HG02642 (cell line): ENCODE results near the gene PTPRO.

Experiments
- ATAC-seq: cut with Tn5 transposase; IDR thresholded peaks from one replicate; pipeline ENCODE4 v1.9.1; 2021; ENCODE audit warnings: mild to moderate bottlenecking; ENCODE audit not compliant: unreplicated experiment, poor library complexity

The PTPRO gene

DNA sequence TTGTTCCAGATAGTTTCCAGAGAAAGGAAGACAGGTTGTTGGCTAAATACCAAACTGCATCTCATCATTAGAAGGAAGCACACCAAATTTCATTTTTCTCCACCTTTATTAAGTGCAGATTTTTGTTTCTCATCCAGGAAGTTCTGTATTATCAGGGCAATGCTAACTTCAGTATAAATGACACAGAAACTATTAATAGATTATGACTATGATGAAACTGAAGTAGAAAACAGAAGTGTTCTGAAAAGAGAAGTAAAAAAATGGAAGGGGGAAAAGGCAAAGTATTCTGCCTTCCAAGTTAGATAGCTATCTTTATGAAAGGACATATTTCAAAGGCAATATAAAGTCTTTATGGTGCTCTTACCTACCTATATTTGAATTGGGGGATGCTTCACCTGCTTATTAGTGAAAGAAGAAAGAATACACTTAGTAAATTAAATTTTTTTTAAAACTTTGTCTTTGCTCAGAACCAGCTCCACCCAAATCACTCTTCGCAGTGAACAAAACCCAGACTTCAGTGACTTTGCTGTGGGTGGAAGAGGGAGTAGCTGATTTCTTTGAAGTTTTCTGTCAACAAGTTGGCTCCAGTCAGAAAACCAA, 223.9 kb downstream of the PTPRO start:
- ATAC-seq, result peak; percentile 70

DNA sequence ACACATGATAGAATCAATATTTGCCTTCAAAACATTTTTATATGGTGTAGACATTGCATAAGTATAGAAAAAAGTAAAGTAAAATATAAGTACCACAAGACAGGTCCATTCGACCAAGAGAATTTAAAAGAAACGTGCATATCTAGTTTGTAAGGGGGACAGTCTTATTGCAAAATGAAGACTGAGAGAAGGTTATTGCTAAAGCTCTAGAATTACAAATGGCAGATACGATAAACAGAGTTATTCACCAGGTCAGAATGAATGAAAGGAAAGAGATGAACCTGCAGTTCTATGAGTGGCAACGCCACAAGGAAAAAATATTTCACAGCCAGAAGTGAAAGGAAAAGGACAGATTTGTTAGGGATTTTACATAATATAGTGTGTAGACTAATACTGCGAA, 224.8 kb downstream of the PTPRO start:
- ATAC-seq, result no peak

DNA sequence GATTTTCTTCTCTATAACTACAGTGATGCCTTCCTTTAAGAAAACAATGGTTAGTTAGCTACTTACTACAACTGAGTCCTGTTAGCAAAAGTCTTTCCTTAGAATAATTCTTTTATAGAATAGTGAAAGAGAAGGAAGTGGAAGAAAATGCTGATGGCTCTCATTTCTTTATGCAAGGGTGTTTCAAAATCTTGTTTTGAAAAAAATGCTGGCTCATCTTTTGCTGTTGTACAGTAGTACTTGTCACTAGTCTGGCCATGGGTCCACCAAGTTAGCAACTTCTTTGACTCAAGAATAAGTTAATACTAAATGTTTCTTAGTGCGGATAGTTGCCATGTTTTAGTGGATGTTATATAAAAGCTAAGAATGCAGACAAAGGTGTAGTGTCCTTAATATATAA, 225.4 kb downstream of the PTPRO start:
- ATAC-seq, result no peak

DNA sequence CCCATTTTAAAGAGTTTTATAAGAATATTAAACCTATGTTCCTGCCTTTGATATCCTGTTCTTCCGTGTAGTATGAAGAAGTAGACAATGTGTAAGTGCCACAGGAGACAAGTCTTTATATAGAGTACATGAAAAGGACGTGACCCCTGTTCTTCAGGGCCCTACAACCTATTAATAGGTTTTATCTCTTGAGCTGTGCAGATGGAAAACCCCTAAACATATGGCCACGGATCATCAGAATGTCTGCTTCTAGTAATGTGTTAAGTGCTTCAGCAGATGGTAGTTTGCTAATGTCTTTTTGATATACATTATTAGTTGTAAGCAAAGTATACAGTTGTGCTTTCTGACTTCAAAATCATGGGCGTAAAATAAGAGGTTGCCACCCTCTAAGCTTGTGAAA, 228.5 kb downstream of the PTPRO start:
- ATAC-seq, result no peak

DNA sequence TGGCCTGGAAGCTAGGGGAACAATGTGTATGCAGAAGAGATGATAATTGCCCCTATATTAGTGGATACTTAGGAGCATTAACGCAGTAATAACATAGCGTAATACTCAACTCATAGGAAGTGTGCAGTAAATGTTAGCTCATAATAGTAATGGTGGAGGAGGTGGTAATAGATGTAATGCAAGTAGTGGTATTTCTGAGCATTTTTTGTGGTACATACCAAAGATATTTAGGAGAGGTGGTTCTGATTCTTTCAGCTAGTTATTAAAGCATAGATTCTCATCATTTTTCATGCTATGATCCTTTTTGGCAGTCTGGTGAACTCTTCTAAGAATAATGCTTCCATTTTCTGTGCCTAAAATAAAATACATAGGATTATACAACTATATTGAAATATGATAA, 233.1 kb downstream of the PTPRO start:
- no peak for ATAC-seq

DNA sequence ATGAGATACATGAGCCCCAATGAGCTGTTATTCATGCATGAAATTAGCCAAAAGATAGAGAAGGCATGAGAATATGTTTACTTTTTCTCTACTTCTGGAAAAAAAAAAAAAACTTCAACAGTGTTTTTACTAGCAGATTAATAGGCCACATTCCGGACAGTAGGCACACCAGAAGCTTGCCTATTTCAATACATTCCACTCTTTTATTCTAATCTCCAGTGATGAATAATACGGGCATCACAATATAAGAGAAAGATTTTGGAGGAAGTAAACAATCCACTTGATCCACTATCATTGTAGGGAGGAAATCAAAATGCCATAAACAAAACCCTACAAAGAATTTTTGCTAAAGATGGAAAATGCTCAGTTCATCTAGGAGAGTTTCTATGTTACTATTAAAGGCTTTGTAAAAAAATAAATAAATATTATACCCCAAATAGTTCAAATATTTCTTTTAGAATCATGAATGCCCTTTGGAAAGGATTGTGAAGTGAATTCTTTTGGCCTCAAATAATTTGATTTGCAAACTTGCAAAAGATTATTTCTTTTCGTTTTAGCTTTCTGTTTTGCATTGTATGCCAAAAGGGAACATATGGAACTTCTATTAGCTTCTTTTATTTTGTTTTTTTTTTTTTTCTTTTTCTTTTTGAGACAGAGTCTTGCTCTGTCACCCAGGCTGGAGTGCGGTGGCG, 234.2 kb downstream of the PTPRO start:
- ATAC-seq, result no peak

DNA sequence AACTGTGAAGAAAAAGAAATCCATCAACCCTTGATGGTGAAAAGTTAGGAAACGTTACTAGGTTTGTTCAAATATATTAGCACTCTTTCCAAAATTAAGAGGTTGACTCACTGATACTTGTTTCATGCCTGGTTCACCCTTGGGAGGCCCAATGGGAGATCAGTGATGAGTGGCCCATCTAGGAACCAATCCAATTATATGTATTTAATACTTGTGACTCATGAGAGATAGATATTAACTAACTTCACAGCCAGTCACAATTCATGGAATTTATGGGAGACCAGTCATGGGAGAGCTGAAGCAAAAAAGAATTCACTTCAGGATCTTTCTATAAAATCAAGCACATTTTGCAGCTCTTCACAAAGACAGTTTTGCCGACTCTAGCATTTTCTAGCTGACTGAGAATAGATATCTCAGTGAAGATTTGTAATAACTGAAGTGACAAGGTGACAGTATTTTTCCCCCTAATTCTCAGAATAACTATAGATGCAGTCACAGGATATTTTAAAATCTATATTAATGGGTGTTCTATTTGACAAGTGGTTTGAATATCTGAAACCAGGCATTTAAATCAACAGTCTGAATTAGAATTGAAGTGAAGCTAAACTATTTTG, 236.7 kb downstream of the PTPRO start:
- ATAC-seq, result no peak

DNA sequence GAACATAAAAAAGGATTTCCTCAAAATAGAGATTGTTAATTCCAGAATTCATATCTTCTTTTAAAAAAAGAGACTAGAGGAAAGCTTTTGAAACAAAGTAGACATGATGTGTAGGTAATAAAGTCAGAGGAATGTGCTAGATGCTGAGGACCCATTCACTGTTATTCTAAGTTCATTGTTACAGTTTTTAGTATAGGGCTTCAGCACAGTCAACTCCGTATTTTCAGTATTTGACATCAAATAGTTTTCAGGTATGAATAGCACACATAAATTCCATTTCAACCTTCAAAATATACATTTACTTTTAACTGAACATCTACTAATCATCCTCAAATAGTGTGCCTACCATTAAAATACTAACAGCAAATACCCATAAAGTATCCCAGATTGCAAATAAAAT, 239.1 kb downstream of the PTPRO start:
- no peak for ATAC-seq

DNA sequence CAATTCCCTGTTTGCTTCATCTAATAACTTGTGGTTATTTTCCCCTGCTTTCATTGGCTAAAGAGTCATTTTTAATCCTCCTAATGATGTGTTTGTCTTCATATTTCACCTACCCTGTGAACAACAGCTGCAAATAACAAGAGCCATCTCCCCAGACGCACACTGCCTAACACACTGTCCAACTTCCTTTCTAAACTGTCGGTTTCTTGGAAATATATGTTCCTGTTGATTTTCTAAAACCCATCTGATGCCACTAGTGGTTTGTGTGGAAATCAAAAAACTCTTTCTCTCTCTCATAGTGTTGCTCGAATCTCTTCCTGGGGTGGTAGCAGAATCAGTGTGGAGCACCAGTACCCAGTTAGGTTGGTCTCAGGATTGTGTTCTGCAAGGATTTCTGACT, 240.0 kb downstream of the PTPRO start:
- no peak for ATAC-seq

DNA sequence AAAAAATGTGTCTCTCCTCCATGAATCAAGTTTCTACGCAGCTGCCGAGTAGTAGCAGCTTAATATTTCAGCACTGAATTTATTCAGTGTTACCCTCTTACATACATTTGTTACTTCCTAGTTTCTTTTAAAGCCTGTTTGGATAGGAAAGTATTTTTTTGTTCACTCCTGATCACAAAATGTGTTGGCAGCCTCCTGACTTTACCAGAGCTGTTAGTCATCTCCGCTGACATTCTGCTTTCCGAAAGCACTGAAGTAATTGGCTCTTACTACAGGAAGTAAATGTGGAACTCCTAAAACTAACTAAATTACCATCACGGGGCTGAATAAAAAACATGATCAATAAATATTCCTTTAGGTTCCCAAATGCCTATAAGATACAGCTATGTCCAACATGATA, 241.4 kb downstream of the PTPRO start:
- ATAC-seq, result peak; percentile 58

DNA sequence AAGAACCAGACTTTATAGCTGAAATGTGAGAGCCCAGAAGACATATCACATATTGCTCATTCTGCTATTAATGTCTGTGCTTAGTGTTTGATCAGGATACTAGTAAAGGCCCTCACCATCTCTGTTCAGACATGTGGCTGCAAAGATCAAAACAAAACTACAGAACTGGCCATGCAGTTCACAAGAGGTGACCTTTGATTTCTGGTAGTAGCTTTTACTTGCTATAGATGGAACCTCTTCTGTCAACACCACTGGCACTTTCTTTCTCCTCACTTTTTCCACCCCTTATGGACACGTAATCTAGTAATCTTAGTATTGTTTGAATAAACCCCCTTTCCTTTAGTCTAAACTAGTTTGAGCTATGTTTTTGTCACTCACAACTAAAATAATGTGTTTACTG, 252.0 kb downstream of the PTPRO start:
- ATAC-seq, result no peak

DNA sequence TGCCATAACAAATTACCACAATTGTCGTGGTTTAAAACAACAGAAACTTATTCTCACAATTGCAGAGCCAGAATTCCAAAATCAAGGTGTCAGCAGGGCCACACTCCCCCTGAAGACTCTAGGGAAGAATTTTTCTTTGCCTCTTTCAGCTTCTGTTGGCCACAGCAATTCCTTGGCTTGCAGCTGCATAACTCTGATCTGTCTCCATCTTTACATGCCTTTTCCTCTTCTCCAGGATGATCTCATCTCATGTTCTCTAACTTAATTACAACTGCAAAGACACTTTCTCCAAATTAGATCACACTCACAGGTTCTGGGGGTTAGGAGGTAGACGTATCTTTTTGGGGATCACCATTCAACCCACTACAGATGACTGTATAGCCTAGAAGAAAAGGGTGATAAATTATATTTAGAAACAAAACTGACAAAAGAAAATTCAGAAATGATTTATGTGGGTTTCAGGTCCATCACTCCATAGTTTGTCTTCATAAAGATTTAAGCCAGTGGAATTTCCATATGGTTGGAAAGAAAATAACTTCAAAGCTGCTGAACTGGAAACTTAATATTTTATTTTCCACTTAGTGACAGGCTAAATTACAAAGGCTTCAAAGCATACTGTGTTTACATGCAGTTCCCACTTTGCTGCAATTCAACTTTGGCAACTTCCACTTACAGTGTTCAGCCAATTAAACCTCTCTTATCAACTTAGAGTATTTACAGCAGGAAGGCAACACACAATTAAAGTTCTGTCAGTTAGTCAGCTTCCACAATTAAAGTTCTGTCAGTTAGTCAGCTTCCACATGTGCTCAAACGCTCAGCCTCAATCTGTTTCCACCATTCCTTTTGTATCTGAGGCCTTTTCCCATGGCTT, 253.6 kb downstream of the PTPRO start:
- no peak for ATAC-seq

DNA sequence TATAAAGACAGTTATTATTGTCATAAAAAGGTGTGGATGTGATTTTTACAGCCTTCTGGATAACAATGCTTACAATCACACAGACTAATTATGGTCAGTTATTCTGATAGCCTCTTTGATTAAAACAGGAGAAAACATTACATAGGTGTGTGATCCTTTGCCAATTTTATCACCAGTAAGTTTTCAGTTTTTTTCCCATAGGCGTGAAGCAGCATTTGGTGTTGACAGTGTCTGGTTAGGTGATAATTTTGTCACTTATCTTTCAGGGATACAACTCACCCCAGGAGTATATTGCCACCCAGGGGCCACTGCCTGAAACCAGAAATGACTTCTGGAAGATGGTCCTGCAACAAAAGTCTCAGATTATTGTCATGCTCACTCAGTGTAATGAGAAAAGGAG, 258.1 kb downstream of the PTPRO start:
- no peak for ATAC-seq

DNA sequence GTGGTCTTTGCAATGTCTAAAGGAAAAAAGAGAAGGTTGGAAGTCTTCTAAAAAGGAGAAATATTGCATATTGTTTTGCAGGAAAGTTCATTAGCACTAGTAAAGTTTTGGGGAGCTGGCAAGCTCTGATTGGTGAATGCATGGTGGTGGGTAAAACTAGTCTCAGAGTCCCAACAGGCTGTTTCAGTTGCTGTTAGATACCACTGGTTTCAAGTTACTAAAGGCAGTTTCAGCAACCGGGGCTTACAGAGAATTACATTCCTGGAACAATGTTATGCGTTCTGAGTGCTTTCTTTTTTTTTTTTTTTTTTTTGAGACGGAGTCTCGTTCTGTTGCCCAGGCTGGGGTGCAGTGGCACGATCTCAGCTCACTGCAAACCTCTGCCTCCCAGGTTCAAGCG, 258.7 kb downstream of the PTPRO start:
- ATAC-seq, result no peak

DNA sequence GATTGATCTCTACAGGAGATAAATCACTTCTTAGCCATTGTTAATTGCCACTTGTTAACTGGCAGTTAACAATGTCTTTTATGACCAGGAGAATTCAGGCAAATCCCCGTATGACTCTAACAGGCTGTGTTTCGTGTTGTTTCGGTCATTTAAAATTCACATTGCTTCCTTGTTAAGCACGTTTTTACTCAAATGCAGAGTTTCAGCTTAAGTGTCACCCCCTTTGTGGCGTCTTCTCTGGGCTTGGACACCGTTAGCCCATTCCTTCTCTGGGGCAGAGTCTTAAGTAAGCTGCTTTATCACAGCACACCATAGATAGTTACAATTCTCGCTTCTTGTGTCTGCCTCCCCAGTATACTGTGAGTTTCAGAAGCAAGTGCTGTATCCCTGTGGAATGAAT, 261.5 kb downstream of the PTPRO start:
- no peak for ATAC-seq

DNA sequence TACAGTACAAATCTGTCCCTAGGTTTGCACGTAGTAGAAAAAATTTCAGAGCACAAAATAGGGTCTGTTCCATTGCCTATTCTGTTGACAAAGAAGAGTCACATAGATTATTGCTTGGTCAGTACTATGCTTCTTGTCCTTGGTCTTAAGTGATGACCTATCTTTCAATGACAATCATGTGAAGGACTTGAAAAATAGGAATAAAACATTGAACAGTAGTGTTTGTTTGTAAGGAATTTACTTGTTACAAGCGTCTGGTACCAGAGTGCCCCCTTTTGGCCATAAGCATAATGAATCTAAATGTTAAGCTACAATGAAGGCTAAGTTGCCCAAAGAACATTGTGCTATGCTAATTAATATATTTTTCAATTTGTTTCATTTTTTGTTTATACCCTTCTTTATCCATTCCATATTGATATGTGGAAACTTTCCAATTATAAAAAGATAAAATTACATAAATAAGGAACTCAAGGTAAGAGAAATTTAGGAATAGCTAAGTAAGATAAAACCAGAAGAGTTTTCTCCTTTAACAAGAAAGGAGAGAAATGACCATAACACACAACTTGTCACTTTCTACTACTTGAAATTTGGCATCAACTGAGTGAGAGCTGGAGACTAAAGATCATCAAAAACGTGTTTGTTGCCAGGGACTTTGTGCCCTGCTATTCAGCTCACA, 262.2 kb downstream of the PTPRO start:
- ATAC-seq, result no peak

DNA sequence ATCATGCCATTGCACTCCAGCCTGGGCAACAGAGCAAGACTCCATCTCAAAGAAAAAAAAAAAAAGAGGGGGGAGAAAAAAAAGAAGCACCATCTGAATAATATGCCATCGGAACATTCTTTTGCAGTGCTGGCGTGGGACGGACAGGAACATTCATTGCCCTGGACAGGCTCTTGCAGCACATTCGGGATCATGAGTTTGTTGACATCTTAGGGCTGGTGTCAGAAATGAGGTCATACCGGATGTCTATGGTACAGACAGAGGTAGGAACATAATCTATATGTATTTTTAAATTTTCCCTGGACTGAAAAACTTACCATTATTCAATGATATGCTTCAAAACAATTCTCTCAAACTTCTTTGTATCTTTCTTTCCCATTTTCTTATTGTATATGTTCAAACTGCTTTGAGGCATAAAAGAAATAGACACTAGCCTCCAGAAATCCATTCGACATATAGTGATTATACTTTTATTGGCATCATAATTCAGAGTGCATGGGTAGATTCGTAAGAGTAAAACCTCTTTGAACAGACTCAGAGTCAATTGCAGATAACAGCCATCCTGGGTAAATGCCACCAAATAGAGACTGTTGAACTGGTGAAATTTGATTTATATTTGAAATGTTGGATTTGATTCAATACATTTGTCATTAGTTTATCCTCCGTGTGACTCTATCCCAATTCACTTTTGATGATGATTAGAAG, 267.2 kb downstream of the PTPRO start:
- no peak for ATAC-seq

DNA sequence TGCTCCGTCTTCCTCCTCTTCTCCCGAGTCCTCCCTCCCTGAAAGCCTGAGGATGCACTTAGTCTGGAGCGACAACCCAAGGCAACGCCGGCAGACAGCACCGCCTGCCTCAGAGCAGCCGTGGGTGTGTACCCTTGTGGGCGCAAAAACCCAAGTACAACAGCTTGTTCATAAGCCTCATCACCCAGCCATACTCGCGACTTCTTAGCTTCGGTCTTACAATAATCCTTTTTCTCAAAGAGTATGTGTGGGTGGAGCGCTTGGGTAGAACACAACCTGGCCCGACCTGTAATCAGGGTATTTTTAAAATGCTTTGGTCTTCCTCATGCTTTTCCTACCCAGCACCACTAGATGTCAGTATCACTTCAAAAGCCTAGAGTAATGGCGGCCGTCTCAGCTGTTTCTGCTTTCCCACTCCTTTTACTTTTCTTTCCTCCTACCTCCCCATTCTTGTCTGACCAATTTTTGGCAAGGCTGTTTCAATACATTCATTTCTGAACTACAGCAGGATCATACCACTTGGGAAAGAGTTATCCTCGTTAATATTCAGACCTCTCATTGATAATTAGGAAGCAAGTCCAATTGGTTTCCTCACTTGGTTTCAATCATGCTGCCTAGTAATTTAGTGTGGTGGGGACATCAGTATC, 268.0 kb downstream of the PTPRO start:
- peak; percentile 93 for ATAC-seq

DNA sequence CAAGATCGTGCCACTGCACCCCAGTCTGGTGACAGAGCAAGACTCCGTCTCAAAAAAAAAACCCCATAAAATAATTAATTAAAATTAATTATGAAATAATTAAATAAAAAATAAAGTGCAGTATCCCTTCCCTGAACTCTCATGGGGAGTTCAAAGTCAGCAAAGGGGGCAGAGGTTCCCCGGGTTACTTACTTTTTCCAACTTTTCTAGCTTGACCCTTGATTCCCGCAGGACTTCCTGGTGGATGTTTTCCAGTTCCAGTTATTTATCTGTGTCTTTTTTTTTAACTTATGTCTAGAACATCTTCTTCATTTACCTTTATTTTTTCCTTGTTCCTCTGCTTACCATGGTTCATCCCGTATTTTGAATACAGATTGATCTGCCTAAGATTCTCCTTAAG, 269.5 kb downstream of the PTPRO start:
- ATAC-seq, result no peak
